GM12874 (cell line): Measurements from ENCODE around the gene NDUFB6.
A peak's percentile ranks its signal among the peaks of the same experiment; 100 is the strongest.

Experiments used
- TF ChIP-seq, protein P1 (sequence below): IDR thresholded peaks from 2 replicates; pipeline ENCODE4 v1.5.1; 2011; ENCODE audit warnings: low read depth, mild to moderate bottlenecking, control low read depth, low read length, moderate library complexity; ENCODE audit not compliant: insufficient read depth

Gene NDUFB6

DNA sequence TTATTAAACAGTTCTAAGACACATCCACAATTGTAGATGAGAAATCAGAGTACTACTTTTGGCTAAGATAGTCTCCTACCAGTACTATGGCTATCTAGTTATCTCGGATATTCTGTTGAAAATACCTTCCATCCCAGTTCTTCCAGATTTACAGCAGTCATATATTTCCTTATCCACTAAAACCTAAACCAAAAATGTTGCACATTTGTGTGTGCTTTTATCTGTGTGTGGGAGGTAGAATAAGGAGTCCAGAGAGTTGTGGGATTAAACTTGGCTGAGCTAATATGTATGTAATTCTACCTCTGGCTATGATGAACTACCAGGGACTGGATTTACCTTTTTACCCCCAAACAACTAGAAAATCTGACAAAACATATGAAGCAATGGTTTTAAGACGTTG, 17.5 kb upstream of the NDUFB6 start:
- TF ChIP-seq, protein P1, sequence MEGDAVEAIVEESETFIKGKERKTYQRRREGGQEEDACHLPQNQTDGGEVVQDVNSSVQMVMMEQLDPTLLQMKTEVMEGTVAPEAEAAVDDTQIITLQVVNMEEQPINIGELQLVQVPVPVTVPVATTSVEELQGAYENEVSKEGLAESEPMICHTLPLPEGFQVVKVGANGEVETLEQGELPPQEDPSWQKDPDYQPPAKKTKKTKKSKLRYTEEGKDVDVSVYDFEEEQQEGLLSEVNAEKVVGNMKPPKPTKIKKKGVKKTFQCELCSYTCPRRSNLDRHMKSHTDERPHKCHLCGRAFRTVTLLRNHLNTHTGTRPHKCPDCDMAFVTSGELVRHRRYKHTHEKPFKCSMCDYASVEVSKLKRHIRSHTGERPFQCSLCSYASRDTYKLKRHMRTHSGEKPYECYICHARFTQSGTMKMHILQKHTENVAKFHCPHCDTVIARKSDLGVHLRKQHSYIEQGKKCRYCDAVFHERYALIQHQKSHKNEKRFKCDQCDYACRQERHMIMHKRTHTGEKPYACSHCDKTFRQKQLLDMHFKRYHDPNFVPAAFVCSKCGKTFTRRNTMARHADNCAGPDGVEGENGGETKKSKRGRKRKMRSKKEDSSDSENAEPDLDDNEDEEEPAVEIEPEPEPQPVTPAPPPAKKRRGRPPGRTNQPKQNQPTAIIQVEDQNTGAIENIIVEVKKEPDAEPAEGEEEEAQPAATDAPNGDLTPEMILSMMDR = no peak

DNA sequence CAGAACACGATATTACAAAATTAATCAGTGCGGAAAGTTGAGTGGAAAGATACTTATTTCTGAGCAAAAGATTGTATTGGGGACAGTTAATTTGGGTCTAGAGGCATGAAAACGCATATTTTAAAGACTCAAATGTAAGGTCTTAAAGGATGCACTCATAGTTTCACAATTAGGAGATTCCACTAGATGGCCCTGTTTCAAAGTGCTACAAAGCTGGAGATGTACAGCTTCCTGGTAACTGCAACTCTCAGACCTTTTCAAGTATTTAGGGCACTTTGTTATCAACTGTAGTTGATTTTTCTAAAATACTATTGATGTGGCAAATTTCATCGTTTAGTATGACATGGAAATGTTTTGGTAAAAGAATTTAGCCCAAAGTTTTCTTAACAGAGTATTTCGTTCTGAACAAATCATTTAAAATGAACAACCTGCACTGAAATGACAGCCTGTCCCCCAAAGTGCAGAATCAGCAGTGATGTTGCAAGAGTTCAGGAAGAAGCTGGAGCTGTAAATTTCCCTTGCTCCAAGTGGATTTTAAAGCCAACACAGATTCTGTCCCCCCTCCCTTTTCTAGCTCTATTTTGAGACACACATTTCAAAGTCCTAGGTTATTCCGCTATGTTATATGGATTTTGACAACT, 16.2 kb upstream of the NDUFB6 start:
- TF ChIP-seq, protein P1 = peak; percentile 34; the same call in 1 of the 2 replicates

DNA sequence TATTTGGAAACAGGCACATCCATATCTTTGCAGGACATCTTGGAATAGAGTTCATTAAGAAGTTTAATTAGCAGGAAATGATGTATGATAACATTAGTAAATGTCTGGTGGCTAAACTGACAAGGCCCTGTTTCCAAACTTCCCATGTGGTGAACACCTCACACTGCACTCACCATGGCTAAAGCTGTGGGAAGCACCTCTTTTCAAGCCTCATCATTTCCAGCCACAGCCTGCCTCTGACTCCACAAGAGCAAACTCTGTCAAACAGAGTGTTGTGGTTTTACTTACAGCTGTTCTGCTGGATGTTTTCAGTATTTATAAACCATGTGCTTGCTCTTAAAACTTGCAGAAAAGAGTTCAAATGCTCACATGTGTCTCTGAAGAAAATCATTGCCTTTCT, 14.9 kb upstream of the NDUFB6 start:
- TF ChIP-seq, protein P1 = no peak

DNA sequence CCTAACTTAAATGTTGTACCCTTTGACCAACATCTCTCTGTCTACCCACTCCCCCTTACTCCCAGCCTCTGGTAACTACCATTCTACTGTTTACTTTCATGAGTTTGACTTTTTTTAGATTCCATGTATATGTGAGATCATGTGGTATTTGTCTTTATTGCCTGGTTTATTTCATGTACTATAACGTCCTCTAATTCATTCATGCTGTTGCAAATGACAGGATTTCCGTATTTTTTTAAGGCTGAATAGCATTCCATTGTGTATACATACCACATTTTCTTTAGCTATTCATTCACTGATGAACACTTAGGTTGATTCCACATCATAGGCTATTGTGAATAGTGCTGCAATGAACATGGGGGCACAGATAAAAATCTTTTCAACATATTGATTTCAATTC, 11.8 kb upstream of the NDUFB6 start:
- TF ChIP-seq, protein P1 = no peak

DNA sequence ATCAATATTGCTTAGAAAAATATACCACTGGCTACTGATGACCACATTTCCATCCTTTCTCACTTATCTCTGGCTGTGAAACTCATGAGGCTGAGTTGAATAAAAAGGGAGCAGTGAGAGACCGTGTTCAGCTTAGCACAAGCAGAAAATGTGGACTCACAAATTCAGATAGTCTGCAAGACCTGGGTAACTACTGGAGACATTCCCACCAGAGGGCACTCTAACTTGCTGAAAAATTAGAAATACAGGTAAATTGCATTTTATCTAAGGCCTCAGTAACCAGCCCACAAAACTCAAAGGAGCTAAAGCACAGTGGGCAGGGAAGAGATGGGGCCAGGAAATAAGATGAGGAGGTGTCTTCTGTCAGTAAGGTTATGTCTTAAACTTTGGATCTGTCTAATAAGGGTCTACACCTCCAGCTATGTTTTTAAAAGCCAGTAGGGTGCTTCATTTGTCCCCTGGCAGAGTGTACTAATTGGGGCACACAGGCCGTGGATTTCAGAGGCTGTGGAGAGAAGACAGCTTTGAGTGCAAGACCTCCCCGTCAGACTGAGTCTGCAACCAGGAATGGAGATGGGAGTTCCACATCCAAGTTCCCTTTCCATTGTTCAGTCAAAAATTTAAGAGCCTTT, 8.7 kb upstream of the NDUFB6 start:
- TF ChIP-seq, protein P1 = peak; percentile 52; the same call in 1 of the 2 replicates

DNA sequence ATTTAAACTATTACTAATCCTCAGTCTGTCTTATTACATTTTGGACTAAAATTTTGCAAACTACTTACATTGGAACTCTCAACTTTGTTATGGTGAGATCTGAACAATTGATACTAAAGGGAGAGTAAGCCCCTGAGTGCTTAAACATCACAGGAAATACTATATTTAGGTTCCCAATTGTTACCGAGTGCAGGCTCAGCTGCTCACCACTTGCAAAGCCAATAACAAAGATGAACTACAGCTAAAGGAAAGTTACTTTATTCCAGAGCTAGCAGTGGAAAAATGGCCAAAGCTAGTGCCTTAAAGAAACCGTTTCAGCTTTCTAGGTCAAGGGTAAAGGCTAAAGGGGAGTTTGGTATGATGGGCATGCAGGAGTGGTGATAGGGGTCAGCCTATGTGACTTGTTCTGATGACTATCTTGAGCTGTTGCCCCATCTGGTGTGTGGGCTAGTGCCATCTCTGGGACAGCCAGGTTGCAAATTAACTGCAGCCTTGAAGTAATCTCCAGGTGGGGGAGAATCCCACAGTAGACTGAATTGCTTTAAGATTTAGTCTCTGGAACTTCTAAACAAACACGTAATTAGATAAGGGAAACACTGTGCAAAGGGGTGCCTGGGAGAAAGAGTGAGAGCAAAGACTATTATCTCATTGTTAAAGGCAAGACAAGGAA, 7.8 kb upstream of the NDUFB6 start:
- TF ChIP-seq, protein P1 = no peak

DNA sequence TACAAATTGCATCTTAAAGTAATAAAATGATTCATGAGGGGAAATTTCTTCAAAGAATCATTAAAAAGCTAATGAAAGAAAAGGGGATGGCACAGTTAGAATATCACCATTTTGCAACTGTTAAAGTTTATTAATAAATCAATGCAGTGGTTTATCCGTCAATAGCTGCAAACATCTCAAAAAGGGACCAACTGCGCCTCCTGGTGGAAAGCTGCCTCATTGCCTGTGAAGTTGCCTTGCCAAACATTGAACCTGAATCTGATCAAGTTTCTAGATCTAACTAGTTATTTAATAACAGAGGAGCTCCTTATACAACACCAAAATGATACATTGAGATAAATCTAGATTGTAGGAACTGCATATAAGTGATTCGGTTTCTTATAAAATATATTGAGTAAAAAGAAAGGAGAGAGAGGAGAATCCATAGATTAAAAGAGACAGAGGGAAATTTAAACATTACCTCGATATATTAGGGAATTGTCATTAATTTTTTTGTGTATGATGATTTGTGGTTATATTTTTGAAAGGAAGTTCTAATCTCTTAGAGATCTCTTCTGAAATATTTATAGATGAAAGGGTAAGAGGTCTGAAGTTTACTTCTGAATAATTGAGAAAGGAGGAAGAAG, 6.9 kb upstream of the NDUFB6 start:
- TF ChIP-seq, protein P1 = peak; percentile 79
